ENCODE results near the gene SNRPA.

Gene SNRPA

DNA sequence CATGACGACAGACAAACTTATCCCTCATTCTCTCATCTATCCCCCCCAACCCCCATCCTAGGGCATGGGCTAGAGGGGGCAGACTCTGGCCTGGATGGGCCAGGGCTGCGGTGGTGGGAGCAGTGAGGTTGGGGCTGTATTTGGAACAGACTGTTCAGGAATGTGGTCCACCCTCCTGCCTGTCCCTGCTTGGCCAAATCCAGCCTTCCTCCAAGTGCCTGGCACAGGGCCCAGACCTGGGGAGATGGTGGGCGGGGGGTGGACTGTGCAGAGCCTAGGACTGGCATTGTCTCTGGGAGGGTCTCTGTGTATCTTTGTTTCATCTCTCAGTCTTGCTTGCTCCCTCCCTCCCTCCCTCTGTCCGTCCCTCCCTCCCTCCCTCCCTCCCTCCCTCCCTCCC is 62.2 kb downstream of the SNRPA start:
- TF ChIP-seq, protein P1, sequence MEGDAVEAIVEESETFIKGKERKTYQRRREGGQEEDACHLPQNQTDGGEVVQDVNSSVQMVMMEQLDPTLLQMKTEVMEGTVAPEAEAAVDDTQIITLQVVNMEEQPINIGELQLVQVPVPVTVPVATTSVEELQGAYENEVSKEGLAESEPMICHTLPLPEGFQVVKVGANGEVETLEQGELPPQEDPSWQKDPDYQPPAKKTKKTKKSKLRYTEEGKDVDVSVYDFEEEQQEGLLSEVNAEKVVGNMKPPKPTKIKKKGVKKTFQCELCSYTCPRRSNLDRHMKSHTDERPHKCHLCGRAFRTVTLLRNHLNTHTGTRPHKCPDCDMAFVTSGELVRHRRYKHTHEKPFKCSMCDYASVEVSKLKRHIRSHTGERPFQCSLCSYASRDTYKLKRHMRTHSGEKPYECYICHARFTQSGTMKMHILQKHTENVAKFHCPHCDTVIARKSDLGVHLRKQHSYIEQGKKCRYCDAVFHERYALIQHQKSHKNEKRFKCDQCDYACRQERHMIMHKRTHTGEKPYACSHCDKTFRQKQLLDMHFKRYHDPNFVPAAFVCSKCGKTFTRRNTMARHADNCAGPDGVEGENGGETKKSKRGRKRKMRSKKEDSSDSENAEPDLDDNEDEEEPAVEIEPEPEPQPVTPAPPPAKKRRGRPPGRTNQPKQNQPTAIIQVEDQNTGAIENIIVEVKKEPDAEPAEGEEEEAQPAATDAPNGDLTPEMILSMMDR (IDR thresholded peaks at IDR 0.05) = no peak
